Subcutaneous adipose tissue (tissue), 4 donors: Measurements from ENCODE around the gene UBA1. TPM values are rescaled to one million over a fixed set of nuclear protein-coding genes. Genes with fewer than 3 reads are reported as not detected.

Experiments
- CTCF ChIP-seq: fragments of 450-650 bp; IDR thresholded peaks from one replicate; pipeline ENCODE4 v1.5.1; 2016; ENCODE audit warnings: low read depth, mild to moderate bottlenecking, control low read depth, antibody characterized with exemption, moderate library complexity
- total RNA-seq, 4 donors: library from RNA; depleted of rRNA; stranded (reverse); fragments of >200 nt; gene quantifications; one replicate each; pipeline ENCODE4 v1.1.0, GENCODE V29; 2016

UBA1 gene
- total RNA-seq, 4 donors from 2014 or later: 106 to 137 (median 119) TPM

DNA sequence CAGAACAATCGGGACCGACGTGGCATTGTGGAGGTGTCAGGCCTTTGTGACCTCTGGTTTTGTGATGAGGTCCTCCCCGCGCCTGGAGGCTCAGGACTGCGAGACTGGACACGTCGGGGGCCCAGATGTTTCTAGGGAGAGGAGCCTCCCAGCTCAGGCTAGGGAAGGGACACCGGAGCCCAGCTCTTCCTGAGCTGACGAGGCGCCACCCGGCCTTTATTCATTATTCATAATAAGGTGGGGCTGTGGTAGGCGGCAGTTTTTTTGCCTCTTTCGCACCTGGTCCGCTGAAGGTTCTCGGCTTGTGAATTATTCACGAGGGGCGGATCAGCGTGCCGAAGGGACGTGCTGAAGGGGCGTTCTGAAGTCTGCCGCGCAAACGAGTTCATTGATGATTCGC is 2.3 kb upstream of the UBA1 start:
- TF ChIP-seq CTCF: no peak

GRCh38 chrX:47191806-47192401 is 1.7 kb upstream of the UBA1 start:
- TF ChIP-seq CTCF: no peak

- TF ChIP-seq CTCF: no peak
These were observed 662 bp downstream of the UBA1 start for GRCh38 chrX:47194194-47194787.

DNA sequence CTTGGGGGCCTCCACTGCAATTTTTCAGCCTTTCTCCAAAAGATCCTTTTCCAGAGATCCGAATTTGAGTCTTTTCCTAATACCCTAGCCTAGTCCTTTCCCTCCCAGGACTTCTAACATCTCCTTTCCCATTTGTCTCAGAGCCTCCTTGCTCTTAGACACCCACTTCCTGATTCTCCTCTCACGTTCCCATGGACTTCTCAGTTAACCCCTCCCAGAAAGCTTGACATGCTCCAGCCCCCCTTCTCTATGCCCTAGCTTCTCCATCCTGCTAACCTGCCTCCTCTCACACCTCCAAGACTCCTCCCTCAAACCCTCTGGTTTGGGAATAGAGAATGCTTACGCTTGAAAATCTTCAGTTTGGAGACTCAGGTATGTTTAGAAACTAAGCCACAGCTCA is 2.5 kb downstream of the UBA1 start:
- TF ChIP-seq CTCF: no peak

DNA sequence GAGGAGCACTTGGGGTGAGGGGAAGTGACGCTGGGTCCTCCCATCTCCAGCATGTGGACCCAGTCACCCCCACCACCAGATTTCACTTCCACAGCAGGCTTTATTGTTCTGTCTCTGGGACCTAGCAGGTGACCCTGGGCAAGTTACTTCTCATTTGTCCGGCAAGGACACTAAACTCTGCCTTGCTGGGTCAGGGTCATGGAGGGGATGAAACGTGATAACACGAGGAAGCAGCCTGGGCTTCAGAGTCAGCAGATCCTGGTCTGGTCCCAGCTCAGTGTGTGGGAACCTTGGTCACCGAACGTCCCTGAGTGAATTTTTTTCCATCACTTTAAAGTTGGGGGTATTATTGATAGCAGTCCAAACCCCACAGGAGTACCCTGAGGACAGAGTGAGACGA is 3.9 kb downstream of the UBA1 start:
- TF ChIP-seq CTCF: no peak

- TF ChIP-seq CTCF: no peak
These were observed 4.5 kb downstream of the UBA1 start for GRCh38 chrX:47198026-47198686.

DNA sequence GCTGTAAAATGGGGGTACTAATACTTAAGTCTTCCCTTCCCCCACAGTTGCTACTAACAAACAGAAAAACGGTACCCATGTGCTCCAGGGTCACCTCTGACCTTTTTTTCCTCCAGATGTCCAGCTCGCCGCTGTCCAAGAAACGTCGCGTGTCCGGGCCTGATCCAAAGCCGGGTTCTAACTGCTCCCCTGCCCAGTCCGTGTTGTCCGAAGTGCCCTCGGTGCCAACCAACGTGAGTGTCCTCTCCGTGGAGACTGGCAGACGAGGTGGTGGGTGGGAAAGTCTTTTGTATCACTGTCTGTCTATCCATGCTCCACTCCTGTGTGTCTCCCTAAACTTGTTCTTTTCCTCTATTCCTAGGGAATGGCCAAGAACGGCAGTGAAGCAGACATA is 5.1 kb downstream of the UBA1 start:
- no peak for TF ChIP-seq CTCF
